NCI-H187 treated with DMSO at 0.1 percent for 48 hours (cell line): ENCODE measurements around the gene SMAP1.
A peak's percentile ranks its signal among the peaks of the same experiment; 100 is the strongest.
"Not testable (repeated sequence)": the region's sequence is repeated elsewhere in the genome, so short reads cannot be mapped to it uniquely, and the experiment has no call there.

ENCODE experiments used
- DNase-seq: peaks from one replicate; lab custom pipeline; 2025; lab: John Stamatoyannopoulos, UW

Gene SMAP1

GRCh38 chr6:70740746-70741145, 73.1 kb downstream of the SMAP1 start:
- DNase-seq: not testable (repeated sequence)

- DNase-seq: not testable (repeated sequence)
Measured at GRCh38 chr6:70742462-70742861, 74.8 kb downstream of the SMAP1 start.

DNA sequence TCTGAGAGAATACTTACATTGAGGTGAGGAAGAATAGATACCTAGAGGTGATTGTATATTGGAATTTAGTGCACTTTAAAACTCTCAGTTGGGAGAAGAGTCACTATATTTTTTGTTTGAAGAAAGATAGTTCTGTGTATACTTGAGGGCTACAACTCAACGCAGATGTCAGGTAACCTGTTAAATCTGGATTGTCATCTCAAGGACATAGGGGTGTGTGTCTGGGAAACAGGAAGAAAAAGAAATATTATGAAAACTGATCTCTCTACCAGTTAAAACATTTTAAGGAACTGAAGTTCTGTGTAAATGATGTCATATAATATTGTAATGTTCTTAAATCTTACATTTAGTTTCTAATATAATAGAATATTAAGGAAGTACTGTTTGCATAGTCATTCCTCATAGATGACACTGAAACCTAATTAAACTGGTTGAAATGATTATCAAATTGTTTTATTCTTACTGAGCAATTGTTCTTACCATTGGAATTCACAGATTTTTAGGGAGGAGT, 86.2 kb downstream of the SMAP1 start:
- no peak for DNase-seq

DNA sequence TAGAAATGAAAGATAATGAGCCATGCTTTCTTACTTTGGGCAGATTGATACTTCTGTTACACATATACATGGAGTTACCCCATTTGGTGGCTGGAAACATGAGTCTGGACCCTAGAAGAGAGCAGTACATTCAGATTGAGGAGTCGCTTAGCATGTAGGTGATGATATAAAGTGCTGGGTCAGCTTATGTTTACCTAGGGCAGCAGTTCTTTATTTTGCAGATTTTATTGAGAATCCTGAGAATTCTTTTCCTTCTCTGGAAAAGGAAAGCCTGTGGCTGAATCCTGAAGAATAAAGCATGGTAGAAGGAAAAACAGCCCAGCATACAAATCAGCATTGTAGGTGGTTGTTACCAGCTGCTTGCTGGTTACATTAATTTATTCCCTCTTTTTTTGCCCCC, 91.2 kb downstream of the SMAP1 start:
- no peak for DNase-seq

DNA sequence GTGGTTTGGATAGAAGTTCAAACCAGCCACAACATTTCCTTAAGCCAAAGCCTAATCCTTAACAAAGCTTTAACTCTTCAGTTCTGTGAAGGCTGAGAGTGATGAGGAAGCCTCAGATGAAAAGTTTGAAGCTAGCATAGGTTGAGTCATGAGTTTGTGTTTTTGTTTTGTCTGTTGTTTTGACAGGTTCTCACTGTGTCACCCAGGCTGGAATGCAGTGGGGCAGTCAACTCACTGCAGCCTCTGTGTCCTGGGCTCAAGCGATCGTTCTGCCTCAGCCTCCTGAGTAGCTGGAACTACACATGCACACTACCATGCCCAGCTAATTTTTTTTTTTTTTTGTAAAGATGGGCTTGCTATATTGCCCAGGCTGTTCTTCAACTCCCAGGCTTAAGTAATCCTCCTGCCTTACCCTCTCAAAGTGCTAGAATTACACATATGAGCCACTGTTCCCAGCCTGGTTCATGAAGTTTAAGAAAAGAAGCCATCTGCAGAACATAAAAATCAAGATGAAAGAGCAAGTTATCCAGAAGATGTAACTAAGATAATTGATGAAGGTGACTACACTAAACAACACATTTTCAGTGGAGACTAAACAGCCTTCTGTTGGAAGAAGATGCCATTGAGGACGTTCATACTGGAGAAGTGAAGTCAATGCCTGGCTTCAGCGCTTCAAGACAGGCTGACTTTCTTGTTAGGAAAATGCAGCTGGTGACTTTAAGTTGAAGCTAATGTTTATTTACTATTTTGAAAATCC, 96.2 kb downstream of the SMAP1 start:
- DNase-seq: no peak

GRCh38 chr6:70764706-70765105, 97.0 kb downstream of the SMAP1 start:
- DNase-seq: no peak

GRCh38 chr6:70771351-70771750, 103.7 kb downstream of the SMAP1 start:
- DNase-seq: not testable (repeated sequence)

DNA sequence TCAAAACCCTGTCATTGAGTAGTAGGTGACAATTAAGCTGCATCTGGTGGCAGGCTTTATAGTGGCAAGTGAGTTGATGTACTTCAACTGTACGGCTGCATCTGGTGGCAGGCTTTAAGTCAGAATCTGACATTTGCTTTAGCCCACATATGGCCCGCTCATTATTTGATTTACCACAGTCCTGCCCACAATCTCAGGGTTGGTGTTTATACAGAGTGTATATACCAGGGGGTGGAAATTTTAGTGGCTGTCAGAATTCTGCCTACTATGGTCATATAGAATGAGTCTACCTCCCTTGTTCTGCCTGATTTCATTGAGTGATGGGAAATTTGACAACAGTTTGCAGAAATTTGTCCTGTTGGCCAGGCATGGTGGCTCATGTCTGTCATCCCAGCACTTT, 112.3 kb downstream of the SMAP1 start:
- DNase-seq: no peak

- DNase-seq: no peak
Measured at GRCh38 chr6:70790483-70791224, 123.0 kb downstream of the SMAP1 start.

GRCh38 chr6:70797625-70798024, 129.9 kb downstream of the SMAP1 start:
- DNase-seq: no peak

DNA sequence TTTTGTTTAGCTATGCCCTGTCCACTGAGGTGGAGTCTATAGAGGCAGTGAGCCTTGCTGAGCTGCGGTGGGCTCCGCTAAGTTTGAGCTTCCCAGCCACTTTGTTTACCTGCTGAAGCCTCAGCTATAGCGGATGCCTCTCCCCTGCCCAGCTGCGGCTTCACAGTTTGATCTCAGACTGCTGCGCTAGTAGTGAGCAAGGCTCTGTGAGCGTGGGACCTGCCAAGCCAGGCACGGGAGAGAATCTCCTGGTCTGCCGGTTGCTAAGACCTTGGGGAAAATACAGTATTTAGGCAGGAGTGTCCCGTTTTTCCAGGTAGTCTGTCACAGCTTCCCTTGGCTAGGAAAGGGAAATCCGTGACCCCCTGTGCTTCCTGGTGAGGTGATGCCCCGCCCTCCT, 138.4 kb downstream of the SMAP1 start:
- DNase-seq: no peak

GRCh38 chr6:70811788-70812187, 144.1 kb downstream of the SMAP1 start:
- no peak for DNase-seq

GRCh38 chr6:70813885-70814284, 146.2 kb downstream of the SMAP1 start:
- DNase-seq: no peak

- no peak for DNase-seq
Measured at GRCh38 chr6:70819646-70820045, 152.0 kb downstream of the SMAP1 start.

DNA sequence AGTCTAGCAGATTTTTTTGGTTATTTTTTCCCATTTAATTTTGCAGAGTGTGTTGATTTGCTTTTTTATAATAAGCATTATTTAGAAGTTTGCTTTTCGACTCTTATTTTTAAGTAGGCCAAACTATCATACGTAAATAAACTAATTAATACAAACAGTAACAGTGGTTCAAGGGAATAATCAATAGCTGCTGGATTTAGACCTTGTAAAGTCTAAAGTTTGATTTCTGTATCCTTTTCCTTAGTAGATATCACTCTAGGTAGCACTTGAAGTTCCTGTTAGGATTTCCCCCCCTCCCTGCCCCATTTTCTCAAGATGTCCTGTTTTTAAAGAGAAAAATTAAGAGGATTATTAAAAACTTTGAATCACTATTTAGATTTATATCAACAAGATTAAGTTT, 153.1 kb downstream of the SMAP1 start:
- DNase-seq: no peak

DNA sequence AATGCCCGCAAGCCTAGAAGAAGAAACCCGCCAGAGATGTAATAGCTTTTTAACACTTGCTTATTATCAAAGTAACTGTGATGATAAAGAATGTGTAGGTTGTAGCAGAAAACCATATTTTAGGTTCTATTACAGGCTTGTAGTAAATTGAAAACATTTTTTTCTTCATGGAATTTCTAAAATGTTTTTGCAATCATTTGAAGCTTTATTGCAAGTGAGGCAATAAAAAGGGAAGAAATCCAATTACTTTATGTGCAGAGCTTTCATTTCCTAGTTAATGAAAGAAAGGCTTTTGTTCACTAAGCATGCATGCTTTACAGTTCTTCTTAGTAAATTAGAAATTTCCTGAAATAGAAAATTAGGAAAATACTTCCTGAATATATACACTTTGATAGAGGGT, 154.1 kb downstream of the SMAP1 start:
- no peak for DNase-seq

DNA sequence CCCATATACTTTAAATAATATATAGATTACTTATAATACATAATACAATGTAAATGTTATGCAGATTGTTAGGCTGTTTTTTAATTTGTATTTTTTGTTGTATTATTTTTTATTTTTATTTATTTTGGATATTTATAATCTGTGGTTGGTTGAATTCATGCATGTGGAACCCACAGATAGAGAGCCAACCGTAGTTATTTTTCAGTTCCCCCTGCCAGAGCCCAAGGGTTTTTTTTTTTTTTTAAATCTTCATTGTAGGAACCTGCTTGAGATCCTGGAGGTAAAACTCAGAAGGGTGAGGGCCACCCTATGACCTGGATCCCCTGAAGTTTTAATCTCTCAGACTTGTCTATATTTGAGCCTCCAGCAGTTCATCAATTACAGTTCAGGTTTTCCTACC, 156.0 kb downstream of the SMAP1 start:
- no peak for DNase-seq

DNA sequence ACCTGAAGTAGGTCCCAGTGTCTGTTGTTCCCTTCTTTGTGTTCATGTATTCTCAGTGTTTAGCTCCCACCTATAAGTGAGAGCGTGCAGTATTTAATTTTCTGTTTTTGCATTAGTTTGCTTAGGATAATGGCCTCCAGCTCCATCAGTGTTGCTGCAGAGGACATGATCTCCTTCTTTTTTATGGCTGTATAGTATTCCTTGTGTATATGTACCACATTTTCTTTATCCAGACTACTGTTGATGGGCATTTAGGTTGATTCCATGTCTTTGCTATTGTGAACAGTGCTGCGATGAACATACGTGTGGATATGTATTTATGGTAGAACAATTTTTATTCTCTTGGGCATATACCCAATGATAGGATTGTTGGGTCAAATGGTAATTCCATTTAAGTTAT, 163.7 kb downstream of the SMAP1 start:
- DNase-seq: no peak

DNA sequence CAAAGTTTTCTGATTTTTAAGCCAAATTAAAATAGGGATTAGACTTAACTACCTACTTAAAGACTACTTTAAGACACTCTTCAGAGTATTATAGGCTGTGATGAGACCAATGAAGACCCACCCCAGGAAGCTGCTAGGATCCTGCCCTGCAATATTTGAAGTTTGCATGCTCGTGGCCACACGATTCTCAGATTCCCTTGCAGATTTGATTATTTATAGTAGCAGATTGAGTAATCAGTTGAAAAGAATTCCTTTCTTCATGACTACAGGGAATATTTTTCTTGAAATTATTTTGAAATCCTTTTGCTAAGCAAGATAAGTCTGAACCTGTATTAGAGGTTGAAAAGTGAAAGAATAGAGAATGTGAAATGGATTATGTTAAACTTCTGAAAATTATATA, 166.8 kb downstream of the SMAP1 start:
- DNase-seq: no peak

DNA sequence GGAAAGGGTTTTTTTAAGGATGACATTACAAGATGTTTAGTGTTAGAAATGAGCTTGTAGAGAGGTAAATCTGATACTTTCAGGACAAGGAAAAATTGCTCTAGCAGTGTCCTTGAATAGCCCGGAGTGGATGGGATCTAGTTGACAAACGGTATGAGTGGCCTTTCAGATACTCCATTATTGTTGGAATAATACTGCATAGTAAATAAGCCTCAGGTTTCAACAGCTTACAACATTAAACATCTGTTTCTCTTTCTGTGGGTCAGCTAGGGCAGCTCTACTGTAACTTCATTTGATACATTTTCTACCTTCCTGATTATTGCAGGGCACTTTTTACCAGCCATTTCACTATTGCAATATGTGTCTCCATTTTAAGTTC, 171.2 kb downstream of the SMAP1 start:
- DNase-seq: peak; percentile 77

DNA sequence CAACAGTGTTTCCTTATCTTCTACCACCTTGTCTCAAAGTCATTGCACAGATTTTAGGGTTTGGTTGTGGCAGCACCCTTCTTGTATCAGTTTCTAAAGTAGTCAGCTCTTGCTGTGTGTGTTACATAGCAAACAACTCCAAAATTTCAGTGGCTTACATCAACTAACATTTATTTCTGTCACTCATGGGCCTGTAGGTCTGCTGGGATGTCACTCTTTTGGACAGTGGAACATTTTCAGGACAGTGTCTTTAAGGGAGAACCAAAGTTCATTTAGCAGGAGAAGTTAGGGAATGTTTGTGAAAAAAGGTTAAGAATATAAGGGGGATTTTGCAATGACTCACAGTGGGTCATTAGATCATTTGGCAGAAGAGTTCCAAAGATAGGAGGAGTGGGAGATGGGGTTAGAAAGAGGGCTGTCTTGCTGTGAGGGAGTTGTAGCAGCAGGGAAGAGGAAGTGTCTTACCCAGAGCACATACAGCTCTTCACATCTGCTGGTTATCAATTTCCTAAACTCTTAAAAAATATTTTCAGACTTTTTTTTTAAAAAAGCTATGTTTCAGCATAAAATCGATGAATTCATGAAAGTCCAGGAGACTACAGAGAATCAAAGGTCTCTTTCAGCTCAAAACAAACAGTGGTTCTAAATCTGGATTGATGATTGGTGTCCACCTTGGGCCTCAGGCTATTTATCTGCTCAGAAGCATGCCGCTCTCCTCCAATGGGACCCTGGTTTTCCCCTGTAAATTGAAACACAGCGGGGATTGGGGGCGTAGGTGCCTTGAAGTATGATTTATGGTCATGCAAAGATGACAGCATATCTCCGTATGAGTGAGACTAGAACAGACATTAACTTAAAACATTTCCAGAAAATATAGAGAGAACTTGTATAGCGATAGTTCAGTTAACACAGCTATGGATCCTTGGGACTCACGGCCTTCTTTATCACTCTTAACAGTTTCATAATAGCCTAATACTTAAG, 171.9 kb downstream of the SMAP1 start:
- no peak for DNase-seq

DNA sequence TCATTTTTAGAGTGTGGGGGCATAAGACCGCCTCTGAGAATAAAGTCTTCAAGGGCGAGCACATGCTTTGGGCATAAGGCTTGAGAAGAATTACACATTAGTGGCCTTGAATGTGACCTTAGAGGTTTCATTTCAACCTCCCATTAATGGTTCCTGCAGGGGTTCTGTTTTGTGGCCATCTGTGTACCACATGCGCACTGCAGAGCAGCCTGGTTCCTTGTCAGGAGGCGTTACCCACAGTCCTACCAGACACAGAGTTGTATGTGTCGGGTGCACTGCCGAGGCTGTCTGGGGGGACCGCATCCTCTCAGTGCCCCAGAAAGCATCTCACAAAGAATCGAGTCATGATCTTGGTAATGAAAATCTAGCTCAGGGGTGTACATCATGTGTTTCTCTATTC, 173.4 kb downstream of the SMAP1 start:
- DNase-seq: no peak
